Common myeloid progenitor, CD34-positive (primary cell): ENCODE measurements around the gene MAMDC4.

Experiments
- CTCF ChIA-PET: fragments of 350-600 bp; sonication (Branson Sonifier 250); formaldehyde crosslinking; loops from one replicate; lab custom pipeline; 2021; ENCODE audit warnings: antibody characterized with exemption; lab: Charles Lee
- POLR2A ChIA-PET: fragments of 350-600 bp; sonication (Branson Sonifier 250); formaldehyde crosslinking; loops from one replicate; lab custom pipeline; 2021; ENCODE audit warnings: antibody characterized with exemption; lab: Charles Lee
- DNase-seq, 3 donors: peaks; one replicate each; pipeline versions ENCODE4 v3.0.0 to v3.0.0-alpha.2; 2013
- H3K27ac ChIP-seq, 2 experiments: 1 replicate in 1 of 2; 2 replicates in 1 of 2; pipeline ENCODE4 v1.7.0; 2013; ENCODE audit warnings: inconsistent platforms in 2 of 2, low read length in 2 of 2, mild to moderate bottlenecking in 2 of 2, low read depth in 1 of 2, moderate library complexity in 1 of 2; ENCODE audit not compliant: severe bottlenecking in 2 of 2, insufficient read depth in 1 of 2, poor library complexity in 1 of 2
- H3K27me3 ChIP-seq, 5 experiments: replicated peaks in 2 of 5; 1 replicate in 3 of 5; 2 replicates in 2 of 5; pipeline versions ENCODE4 v1.6.1 to v1.7.0; 2013; ENCODE audit warnings: low read length in 4 of 5, mild to moderate bottlenecking in 2 of 5, moderate library complexity in 2 of 5, inconsistent platforms in 1 of 5; ENCODE audit not compliant: insufficient read depth in 5 of 5, control insufficient read depth in 4 of 5
- H3K36me3 ChIP-seq, 4 experiments: 1 replicate in 2 of 4; 2 replicates in 2 of 4; pipeline versions ENCODE4 v1.6.1 to v1.7.0; 2013; ENCODE audit warnings: low read length in 3 of 4, control low read depth in 1 of 4, mild to moderate bottlenecking in 1 of 4; ENCODE audit not compliant: control insufficient read depth in 4 of 4, insufficient read depth in 4 of 4
- H3K4me1 ChIP-seq, 4 experiments: 1 replicate in 3 of 4; 2 replicates in 1 of 4; pipeline versions ENCODE4 v1.6.1 to v1.7.1; 2013; ENCODE audit warnings: low read length in 3 of 4, mild to moderate bottlenecking in 3 of 4, control low read depth in 1 of 4, inconsistent platforms in 1 of 4, moderate library complexity in 1 of 4; ENCODE audit not compliant: control insufficient read depth in 4 of 4, insufficient read depth in 4 of 4; ENCODE audit errors: control extremely low read depth in 1 of 4
- H3K4me3 ChIP-seq, 7 experiments: 1 replicate in 4 of 7; 2 replicates in 3 of 7; pipeline versions ENCODE4 v1.5.1 to v1.7.0; 2013; ENCODE audit warnings: mild to moderate bottlenecking in 7 of 7, low read length in 6 of 7, moderate library complexity in 6 of 7, inconsistent platforms in 2 of 7, low read depth in 2 of 7, control low read depth in 1 of 7; ENCODE audit not compliant: insufficient read depth in 4 of 7, control insufficient read depth in 1 of 7; ENCODE audit errors: extremely low read depth in 1 of 7
- H3K9me3 ChIP-seq, 5 experiments: 1 replicate in 4 of 5; 2 replicates in 1 of 5; pipeline versions ENCODE4 v1.6.1 to v1.7.1; 2013; ENCODE audit warnings: low read length in 4 of 5, mild to moderate bottlenecking in 2 of 5, inconsistent platforms in 1 of 5, low read depth in 1 of 5, moderate library complexity in 1 of 5; ENCODE audit not compliant: control insufficient read depth in 4 of 5, insufficient read depth in 2 of 5; ENCODE audit errors: control extremely low read depth in 1 of 5
- WGBS: methylation state at CpG from one replicate; pipeline ENCODE4 v1.1.5; 2013; ENCODE audit not compliant: insufficient coverage; 5-methylcytosine and 5-hydroxymethylcytosine counted together

MAMDC4 gene

DNA sequence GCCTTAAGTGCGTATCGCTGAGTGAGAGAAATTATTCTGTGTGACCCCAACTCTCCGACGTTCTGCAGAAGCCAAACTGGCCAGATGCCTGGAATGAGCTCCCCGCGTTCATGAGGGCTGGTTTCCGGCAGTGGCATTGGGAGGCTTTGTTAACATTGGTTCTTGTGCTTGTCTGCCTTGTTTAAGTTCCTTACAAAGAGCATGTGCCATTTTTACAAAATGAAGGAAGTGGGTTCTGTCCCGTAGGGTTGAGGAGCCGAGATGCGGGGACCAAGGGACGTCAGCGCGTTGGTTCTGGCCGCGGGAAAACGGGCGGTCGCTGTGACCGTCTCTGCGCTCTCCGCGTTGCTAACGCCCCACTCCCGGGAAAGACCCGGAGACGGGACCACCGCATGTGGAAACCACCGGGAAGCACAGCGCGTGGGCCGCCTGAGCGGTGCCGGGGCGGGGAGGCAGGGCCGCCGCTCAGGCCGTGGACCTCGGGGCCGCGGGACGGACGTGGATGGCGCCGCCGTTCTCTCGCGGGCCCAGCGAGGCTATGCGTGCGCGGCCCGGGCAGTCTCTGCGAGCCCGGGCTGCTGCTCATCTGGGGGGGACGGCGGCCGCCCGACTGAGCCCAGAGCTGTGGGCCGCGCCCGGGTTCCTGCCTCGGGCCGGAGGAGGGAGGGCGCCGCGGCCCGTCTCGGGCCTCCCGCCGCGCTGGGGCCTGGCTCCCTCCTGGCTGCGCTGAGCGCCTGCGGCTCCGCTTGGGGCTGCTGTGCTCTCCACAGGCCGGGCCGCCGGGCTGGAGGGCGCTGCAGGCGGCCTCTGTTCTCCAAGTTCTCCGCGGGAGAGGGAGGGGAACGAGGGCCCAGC lies 30.9 kb upstream of the MAMDC4 start:
- Histone ChIP-seq H3K9me3 (no peaks in the 10 kb centered on the region), H3K4me3 (peak overlapping the region in 6 of 7 experiments; percentile 17 to 64 (median 52)), H3K4me1 (peaks cover 0 to 10% (median 5%) of the 10 kb centered on the region in 4 experiments), H3K27me3 (peaks cover 0 to 8% (median 0%) of the 10 kb centered on the region in 5 experiments), H3K36me3 (peaks cover 5 to 36% (median 16%) of the 10 kb centered on the region in 4 experiments), H3K27ac (no peak overlapping the region)
- POLR2A ChIA-PET = interaction anchor here (0.5 kb wide), 1 partner anchor 14 kb away, joined by 4 read pairs; no protein-coding TSS in a partner anchor
- DNase-seq = peak in 2 of 3 donors; percentile 49 to 62
- WGBS = 13% methylated on average over 78 of the region's 83 CpGs
- CTCF ChIA-PET = interaction anchor here (1.0 to 2.6 kb wide), 2 partner anchors 11 to 28 kb away, joined by 4 to 11 read pairs; no protein-coding TSS in a partner anchor

GRCh38 chr9:136821826-136822544 lies 30.2 kb upstream of the MAMDC4 start:
- Histone ChIP-seq H3K27me3 (peaks cover 0 to 8% (median 0%) of the 10 kb centered on the region in 5 experiments), H3K36me3 (peaks cover 10 to 43% (median 22%) of the 10 kb centered on the region in 4 experiments), H3K4me3 (peak overlapping the region in 3 of 7 experiments; percentile 63 to 64 (median 64)), H3K9me3 (no peaks in the 10 kb centered on the region), H3K4me1 (peaks cover 0 to 10% (median 5%) of the 10 kb centered on the region in 4 experiments), H3K27ac (no peak overlapping the region)
- no peak for DNase-seq
- WGBS = 79% methylated on average over 39 of the region's 42 CpGs
- CTCF ChIA-PET = interaction anchor here (0.6 to 2.2 kb wide), 5 partner anchors 10 to 1614 kb away, joined by 3 to 10 read pairs (median 3); partner anchors contain the start of genes FBXW5 and RABL6
- POLR2A ChIA-PET = interaction anchor here (0.7 to 1.3 kb wide), 2 partner anchors 19 to 171 kb away, joined by 3 read pairs; no protein-coding TSS in a partner anchor

DNA sequence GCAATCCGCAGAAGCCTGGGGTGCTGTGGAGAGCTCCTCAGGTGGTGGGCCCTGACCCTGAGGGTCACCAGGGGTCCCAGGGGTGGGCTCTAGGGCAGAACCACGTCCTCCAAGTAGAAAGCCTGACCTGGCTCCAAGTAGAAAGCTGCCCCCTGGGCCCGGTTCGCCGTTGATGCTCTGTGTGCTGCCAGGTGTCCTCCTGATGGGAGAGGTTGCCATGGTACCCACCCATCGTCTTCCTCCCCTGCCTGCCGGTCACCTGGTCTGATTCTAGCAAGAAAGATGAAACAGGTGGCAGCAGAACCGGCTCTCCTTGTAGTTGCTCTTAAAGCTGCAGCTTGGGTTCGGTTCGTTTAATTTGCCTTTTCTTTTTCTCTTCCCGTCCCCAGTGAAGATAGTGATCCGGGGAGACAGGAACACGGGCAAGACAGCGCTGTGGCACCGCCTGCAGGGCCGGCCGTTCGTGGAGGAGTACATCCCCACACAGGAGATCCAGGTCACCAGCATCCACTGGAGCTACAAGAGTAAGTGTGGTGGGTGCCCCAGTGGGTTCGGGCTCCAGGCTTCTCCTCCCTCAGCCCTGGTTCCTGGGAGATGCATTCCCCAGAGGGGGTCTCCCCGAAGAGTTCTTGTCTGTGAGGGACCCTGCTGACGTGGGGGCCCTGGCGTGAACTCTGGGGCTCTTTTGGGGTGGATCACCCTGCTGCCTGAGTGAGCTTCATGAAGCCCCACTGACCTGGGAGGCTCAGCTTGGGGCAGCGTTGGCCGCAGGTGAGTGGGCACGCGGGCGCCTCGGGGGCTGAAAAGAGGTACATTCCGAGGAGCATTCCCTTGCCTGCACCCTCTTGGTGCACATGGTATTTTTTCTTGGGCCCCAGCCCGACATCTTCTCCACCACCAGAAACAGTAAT lies 28.8 kb upstream of the MAMDC4 start:
- Histone ChIP-seq H3K4me3 (no peak overlapping the region), H3K4me1 (peaks cover 0 to 10% (median 5%) of the 10 kb centered on the region in 4 experiments), H3K27me3 (peaks cover 0 to 8% (median 0%) of the 10 kb centered on the region in 5 experiments), H3K9me3 (no peaks in the 10 kb centered on the region), H3K36me3 (peaks cover 7 to 55% (median 27%) of the 10 kb centered on the region in 4 experiments), H3K27ac (no peak overlapping the region)
- DNase-seq = no peak
- WGBS = 94% methylated on average over 23 of the region's 30 CpGs
- CTCF ChIA-PET = interaction anchor here (0.6 to 2.2 kb wide), 7 partner anchors 8 to 1615 kb away, joined by 3 to 10 read pairs (median 4); partner anchors contain the start of genes CLIC3, FBXW5 and RABL6
- POLR2A ChIA-PET = interaction anchor here (1.3 kb wide), 1 partner anchor 18 kb away, joined by 3 read pairs; no protein-coding TSS in a partner anchor

DNA sequence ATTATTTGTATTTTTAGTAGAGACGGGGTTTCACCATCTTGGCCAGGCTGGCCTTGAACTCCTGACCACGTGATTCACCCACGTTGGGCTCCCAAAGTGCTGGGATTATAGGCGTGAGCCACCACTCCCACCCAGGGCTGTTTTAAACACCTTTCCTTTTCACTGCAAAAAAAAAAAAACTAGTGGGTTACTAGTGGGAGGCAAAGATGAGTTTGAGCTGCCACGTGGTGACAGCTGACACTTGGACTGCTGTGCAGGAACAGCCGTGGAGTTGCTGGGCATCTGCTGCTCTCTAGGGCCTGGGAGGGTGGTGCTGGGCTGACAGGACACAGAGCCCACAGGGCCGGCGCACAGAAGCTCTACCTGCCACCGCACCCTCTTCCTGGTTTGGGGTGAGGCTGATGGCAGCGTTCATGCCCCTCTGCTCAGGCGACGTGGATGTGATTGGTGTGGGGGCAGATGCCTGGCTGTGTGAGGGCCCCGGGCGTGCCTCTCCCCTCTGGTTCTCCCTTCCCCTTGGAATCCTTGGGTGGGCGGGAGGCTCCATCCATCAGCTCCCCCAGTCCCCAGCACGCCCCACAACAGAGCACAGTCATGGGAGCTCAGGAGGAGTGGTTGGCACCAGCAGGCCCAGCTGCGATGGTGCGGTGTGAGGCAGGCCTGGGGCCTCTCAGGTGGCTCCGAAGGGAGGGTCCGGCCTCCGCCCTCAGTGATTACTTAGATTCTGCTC lies 27.5 kb upstream of the MAMDC4 start:
- POLR2A ChIA-PET = no interaction called here
- CTCF ChIA-PET = interaction anchor here (0.6 to 1.5 kb wide), 3 partner anchors 12 to 42 kb away, joined by 3 to 4 read pairs (median 4); no protein-coding TSS in a partner anchor
- H3K27ac ChIP-seq = no peak overlapping the region
- peaks cover 7 to 68% (median 38%) of the 10 kb centered on the region in 4 experiments for H3K36me3 ChIP-seq
- WGBS = 92% methylated on average over 14 of the region's 21 CpGs
- no peak for DNase-seq
- H3K4me1 ChIP-seq = peaks cover 0 to 10% (median 5%) of the 10 kb centered on the region in 4 experiments
- H3K27me3 ChIP-seq = peaks cover 0 to 8% (median 0%) of the 10 kb centered on the region in 5 experiments
- no peak overlapping the region for H3K4me3 ChIP-seq
- no peaks in the 10 kb centered on the region for H3K9me3 ChIP-seq

- Histone ChIP-seq H3K36me3 (peaks cover 11 to 77% (median 42%) of the 10 kb centered on the region in 4 experiments), H3K4me3 (no peak overlapping the region), H3K9me3 (no peaks in the 10 kb centered on the region), H3K4me1 (peaks cover 0 to 10% (median 5%) of the 10 kb centered on the region in 4 experiments), H3K27me3 (peaks cover 0 to 8% (median 0%) of the 10 kb centered on the region in 5 experiments), H3K27ac (no peak overlapping the region)
- CTCF ChIA-PET = interaction anchor here (1.5 kb wide), 1 partner anchor 16 kb away, joined by 4 read pairs; no protein-coding TSS in a partner anchor
- 96% methylated on average over 41 of the region's 44 CpGs for WGBS
- POLR2A ChIA-PET = no interaction called here
- DNase-seq = no peak
Measured at GRCh38 chr9:136825295-136826187, 26.6 kb upstream of the MAMDC4 start.
